GM20000 (cell line): ENCODE data around the gene SPG7.

Source experiments
- DNase-seq: peaks from one replicate; pipeline ENCODE4 v3.0.0; 2012; ENCODE audit warnings: low spot score
- CTCF ChIP-seq: IDR thresholded peaks from 2 replicates; pipeline ENCODE4 v1.5.1; 2012; ENCODE audit warnings: mild to moderate bottlenecking, control low read depth; ENCODE audit errors: extremely low read depth, missing control alignments

SPG7 gene

GRCh38 chr16:89522287-89522686, 14.1 kb downstream of the SPG7 start:
- no peak for DNase-seq
- no peak for TF ChIP-seq CTCF

DNA sequence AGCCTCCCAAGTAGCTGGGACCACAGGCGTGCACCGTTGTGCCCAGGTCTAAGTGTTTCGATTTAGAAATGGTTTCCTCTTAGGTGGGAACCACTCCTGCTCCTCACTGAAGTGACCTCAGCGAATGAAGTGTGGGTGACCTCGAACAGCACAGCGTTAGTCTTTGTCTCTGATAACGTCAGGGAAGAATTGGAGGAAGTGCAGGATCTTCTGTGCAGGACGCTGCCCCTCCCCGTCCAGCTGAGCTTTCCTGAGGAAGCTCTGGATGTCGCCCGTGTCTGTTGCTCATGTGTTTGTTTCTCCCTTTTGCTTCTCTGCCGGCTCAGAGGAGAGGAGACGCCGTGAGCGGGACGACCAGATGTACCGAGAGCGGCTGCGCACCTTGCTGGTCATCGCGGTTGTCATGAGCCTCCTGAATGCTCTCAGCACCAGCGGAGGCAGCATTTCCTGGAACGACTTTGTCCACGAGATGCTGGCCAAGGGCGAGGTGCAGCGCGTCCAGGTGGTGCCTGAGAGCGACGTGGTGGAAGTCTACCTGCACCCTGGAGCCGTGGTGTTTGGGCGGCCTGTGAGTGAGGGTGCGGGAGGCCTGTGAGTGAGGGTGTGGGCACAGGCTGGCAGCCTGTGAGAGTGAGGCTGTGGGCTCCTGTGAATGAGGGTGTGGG, 15.6 kb downstream of the SPG7 start:
- TF ChIP-seq CTCF = no peak
- no peak for DNase-seq

DNA sequence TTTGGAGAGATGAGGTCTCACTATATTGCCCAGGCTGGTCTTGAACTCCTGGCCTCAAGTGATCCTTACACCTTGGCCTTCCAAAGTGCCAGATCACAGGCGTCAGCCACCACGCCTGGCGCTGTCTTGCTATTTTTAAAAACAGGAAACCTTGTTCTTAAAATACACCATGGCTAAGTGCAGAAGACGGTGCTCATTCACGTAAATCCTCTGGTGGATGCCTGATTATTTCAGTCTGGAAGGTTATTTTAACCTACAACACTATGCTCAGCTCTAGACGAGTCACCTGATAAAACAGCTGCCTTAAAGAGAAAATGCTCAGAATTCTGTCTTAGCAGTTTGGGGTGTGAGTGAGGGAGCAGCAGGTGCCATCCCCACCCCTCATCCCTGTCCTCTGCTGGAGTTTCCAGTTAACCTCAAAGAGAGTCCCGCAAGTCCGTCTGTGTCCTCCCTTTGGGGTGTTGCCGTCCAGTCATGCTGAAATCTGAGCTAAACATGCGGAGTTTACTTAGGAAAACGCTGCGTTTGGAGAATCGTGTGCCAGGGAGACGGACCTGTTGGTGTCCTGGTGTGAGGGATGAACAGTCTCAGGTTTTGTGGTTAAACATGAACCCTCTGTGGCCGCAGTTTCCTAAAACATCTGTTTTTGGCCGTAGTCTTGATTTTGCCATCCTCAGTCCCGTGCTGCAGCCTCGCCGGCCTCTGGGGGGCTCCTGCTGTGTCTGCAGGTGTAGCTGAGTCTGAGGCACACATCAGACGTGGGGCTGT, 17.1 kb downstream of the SPG7 start:
- peak; percentile 64 for DNase-seq
- TF ChIP-seq CTCF = no peak

DNA sequence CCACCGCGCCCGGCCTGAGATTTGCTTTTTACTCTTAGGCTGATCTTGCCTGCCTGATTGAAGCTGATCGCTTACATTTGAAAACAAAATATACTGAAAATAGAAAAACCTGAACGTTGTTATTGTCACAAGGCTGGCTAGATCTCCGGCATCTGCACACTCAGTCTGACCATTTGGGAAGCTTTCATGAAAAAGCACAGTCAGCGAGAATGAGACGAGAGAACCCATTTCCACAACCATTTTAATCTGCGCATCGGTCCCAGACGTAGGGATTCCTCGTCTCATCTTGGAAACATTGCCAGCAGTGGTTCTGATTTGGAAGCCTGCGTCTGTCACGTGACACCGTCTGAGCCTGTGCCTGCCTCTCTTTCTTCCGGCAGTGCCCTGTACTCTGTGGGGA, 20.9 kb downstream of the SPG7 start:
- no peak for TF ChIP-seq CTCF
- no peak for DNase-seq

DNA sequence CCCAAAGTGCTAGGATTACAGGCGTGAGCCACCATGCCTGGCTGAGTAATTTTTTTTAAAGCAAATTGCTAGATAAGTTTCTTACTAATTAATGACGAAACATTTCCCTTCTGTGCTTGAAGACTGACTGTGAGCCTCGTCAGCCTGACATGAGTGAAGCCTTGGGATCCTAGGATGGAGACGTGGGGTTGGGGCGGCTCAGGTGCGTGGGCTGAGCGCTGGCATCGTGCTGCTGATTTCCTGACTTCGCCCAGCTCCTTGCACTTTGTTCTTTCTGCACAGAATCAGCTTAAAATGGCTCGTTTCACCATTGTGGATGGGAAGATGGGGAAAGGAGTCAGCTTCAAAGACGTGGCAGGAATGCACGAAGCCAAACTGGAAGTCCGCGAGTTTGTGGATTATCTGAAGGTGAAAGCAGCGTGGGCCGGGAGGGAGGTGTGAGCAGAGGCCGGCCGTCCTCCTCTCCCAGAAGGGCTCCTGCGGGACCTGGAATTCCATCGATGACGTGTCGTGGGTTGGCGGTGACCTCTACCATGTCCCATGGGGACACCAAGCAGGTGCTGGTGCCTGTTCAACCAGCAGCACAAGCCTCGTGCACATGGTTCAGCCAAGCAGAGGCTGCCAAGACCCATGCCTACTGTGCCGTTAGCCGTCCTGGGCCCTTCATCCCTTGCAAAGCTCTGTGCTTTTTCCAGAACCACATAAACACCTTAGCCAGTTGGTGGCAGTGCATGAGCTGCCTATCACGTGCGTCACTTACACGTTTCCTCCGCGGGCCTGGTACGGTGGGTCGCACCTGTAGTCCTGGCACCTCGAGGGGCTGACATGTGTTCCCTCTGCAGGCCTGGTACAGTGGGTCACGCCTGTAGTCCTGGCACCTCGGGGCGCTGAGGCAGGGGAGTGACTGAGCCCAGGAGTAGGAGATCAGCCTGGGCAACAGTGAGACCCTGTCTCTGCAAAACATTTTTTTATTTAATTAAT, 22.5 kb downstream of the SPG7 start:
- DNase-seq = no peak
- TF ChIP-seq CTCF = no peak

DNA sequence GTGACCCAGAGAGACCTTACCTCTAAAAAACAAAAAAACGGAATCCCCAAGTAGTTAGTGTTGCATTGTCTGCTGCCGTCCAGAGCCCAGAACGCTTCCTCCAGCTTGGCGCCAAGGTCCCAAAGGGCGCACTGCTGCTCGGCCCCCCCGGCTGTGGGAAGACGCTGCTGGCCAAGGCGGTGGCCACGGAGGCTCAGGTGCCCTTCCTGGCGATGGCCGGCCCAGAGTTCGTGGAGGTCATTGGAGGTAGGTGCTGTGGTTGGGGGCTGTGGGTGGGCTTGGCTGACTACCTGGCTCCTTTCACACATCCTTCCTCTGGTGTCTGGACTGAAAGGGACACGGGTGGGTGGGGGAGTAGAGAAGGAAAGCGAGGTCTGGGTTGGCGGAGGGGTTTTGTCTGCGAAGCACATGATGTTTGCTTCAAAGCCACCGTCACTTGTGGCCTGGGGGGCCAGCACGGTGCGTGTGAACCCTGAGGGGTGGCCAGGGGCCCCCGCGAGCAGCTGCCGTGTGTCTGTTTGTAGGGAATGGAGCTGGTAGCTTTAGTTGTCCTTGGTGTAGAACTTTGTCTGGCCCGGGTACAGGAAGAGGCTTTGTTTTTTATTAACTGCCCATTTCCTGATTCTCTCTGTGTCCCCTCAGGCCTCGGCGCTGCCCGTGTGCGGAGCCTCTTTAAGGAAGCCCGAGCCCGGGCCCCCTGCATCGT, 23.8 kb downstream of the SPG7 start:
- no peak for TF ChIP-seq CTCF
- no peak for DNase-seq
